ENCODE measurements around the gene CCDC137.
"Not testable (repeated sequence)": the region's sequence is repeated elsewhere in the genome, so short reads cannot be mapped to it uniquely, and the experiment has no call there.

CCDC137 gene

DNA sequence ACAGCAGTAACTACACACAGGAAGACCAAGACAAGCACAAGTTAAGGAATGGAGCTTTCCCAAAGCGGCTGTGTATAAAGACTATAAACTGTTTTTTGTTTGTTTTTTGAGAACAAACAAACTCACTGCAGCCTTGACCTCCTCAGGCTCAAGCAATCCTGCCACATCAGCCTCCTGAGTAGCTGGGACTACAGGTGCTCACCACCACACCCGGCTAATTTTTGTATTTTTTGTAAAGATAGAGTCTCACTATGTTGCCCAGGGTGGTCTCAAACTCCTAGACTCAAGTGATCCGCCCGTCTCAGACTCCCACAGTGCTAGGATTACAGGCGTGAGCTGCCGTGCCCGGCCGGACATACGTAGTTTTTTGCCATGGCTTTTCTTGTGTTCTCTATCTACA, 6.1 kb upstream of the CCDC137 start:
- Mint-ChIP-seq H3K9me3 (no peaks in the 10 kb centered on the region), H3K27ac (no peak overlapping the region), H3K27me3 (no peaks in the 10 kb centered on the region), H3K36me3 (no peaks in the 10 kb centered on the region), H3K4me1 (no peaks in the 10 kb centered on the region), H3K4me3 (no peak overlapping the region)
- no peak for ATAC-seq (ENCODE audit: low read depth)
- no peak for DNase-seq (ENCODE audit: low spot score in 2 of 2)

DNA sequence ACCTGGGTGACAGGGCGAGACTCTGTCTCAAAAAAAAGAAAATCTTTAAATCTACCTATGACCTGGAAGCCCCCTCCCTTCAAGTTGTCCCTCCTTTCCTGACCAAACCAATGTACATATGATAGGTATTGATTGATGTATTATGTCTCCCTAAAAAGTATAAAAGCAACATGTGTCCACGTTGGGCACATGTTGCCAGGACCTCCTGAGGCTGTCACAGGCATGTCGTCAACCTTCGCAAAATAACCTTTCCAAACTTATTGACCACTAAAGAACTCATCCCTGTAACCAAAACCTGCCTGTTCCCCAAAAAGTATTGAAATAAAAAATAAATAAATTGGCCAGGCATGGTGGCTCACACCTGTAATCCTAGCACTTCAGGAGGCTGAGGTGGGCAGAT, 4.5 kb upstream of the CCDC137 start:
- Mint-ChIP-seq H3K27me3 (no peaks in the 10 kb centered on the region), H3K4me1 (peaks cover 7% of the 10 kb centered on the region), H3K36me3 (no peaks in the 10 kb centered on the region), H3K4me3 (no peak overlapping the region), H3K9me3 (no peaks in the 10 kb centered on the region), H3K27ac (no peak overlapping the region)
- DNase-seq (ENCODE audit: low spot score in 2 of 2) (no peak), ATAC-seq (ENCODE audit: low read depth) (no peak)

DNA sequence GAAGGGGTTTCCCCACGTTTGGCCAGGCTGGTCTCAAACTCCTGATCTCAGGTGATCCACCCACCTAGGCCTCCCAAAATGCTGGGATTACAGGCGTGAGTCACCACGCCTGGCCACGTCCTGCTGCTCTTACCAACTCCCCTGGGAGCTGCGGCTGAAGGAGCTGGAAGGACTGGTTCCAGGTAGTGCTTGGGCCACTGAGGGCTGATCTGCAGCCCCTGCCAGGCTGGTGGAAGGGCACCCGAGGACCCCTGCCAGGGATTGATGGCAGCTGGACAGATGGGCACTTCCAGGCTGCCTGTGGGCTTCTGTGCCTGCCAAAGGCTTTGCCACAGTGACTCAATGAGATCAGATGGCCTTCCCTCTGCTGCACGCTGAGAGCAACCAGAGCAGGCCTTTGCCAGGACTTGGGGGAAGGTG, 2.5 kb upstream of the CCDC137 start:
- no peak overlapping the region for H3K27ac Mint-ChIP-seq
- H3K4me3 Mint-ChIP-seq = no peak overlapping the region
- H3K9me3 Mint-ChIP-seq = no peaks in the 10 kb centered on the region
- H3K27me3 Mint-ChIP-seq = no peaks in the 10 kb centered on the region
- H3K4me1 Mint-ChIP-seq = peaks cover 17% of the 10 kb centered on the region
- no peaks in the 10 kb centered on the region for H3K36me3 Mint-ChIP-seq
- DNase-seq (ENCODE audit: low spot score in 2 of 2) (no peak), ATAC-seq (ENCODE audit: low read depth) (no peak)

DNA sequence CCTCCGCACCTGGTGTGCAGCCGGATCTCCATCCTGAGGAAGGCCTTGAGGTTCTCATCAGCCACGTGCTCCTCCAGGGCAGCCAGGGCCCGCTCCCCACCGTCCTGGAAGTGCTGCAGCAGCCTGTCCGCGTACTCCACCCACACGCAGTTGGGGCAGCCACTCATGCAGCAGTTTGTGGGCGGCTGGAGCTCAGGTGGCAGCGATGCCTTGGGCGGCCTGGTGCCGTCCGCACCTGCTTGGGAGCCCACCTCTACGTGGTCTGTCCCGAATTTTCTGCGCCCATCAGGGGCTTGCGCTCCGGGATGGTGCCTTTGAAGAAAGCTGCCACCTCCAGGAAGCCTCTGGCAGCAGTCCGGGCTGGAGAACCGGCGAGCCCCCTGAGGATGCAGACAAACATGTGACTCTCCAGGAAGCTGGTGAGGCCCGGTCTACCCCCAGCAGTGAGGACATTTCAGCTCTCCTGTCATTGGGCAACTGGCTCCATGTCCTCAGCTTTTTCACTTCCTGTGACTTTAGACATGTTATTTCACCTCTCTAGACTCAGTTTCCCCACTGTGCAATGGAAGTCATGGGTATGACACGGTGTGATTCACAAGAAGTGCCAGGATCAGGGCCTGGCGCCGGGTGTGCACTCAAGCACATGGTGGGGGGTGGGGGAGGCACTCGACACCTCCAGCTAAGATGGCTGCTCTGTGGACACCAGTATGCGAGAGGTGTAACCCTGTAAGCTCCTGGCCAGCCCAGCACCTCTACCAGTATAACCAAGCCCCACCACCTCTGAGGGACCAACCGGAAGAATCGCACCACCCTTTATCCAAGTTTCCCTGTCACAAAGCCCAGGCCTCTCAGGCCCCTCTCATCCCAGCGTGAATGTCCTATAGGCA, 1.1 kb upstream of the CCDC137 start:
- peaks cover 17% of the 10 kb centered on the region for H3K4me1 Mint-ChIP-seq
- H3K27me3 Mint-ChIP-seq = no peaks in the 10 kb centered on the region
- DNase-seq (ENCODE audit: low spot score in 2 of 2) = no peak

GRCh38 chr17:81666092-81666341, 520 bp upstream of the CCDC137 start:
- H3K27ac Mint-ChIP-seq = peak overlapping the region; percentile 93
- H3K36me3 Mint-ChIP-seq = peaks cover 5% of the 10 kb centered on the region
- H3K9me3 Mint-ChIP-seq = no peaks in the 10 kb centered on the region
- no peaks in the 10 kb centered on the region for H3K27me3 Mint-ChIP-seq
- ATAC-seq (ENCODE audit: low read depth) (no peak), DNase-seq (ENCODE audit: low spot score in 2 of 2) (peak in 1 of 2 donors; percentile 21)
- H3K4me1 Mint-ChIP-seq = peaks cover 17% of the 10 kb centered on the region
- peak overlapping the region; percentile 93 for H3K4me3 Mint-ChIP-seq

More for the DNA sequence above, 1.1 kb upstream of the CCDC137 start:
- peak; percentile 28 for ATAC-seq (ENCODE audit: low read depth)
- peak overlapping the region; percentile 93 for H3K4me3 Mint-ChIP-seq
- H3K27ac Mint-ChIP-seq = peak overlapping the region; percentile 93
- no peaks in the 10 kb centered on the region for H3K9me3 Mint-ChIP-seq
- peaks cover 5% of the 10 kb centered on the region for H3K36me3 Mint-ChIP-seq

DNA sequence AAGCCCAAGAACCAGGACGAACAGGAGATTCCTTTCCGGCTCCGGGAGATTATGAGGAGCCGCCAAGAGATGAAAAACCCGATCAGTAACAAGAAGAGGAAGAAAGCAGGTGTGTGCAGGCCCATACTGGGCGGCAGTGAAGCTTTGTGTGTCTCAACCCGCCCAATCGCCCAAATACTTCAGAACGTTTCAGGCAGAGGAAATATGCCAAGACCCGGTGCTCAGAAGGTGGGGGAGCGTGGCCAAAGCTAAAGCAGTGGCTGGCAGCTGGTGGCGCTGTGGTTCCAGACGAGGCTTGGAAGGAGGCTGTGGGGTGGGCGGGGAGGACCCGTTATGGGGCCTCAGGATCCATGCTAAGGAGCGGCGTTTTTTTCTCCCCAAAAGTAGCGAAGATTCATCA, 1.2 kb downstream of the CCDC137 start:
- no peaks in the 10 kb centered on the region for H3K9me3 Mint-ChIP-seq
- H3K27me3 Mint-ChIP-seq = no peaks in the 10 kb centered on the region
- no peak for ATAC-seq (ENCODE audit: low read depth)
- peak overlapping the region; percentile 93 for H3K4me3 Mint-ChIP-seq
- H3K27ac Mint-ChIP-seq = peak overlapping the region; percentile 73
- H3K36me3 Mint-ChIP-seq = peaks cover 11% of the 10 kb centered on the region
- peaks cover 17% of the 10 kb centered on the region for H3K4me1 Mint-ChIP-seq
- DNase-seq (ENCODE audit: low spot score in 2 of 2) = no peak

DNA sequence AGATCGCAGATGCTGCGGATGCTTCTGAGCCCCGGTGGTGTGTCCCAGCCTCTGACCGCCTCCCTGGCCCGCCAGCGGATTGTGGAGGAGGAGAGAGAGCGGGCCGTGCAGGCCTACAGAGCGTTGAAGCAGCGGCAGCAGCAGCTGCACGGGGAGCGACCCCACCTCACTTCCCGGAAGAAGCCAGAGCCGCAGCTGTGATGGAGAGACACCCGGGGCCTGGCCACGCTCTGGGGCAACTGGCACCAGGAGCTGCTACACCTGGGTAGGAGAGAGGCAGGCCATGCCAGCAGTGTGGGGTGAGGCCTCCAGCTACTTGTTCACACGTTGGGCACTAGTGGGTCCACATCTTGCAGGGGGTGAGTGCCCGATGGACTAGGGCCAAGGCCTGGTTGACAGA, 6.0 kb downstream of the CCDC137 start:
- Mint-ChIP-seq H3K9me3 (no peaks in the 10 kb centered on the region), H3K36me3 (peaks cover 14% of the 10 kb centered on the region), H3K4me1 (peaks cover 15% of the 10 kb centered on the region), H3K27ac (no peak overlapping the region), H3K4me3 (no peak overlapping the region), H3K27me3 (no peaks in the 10 kb centered on the region)
- DNase-seq (ENCODE audit: low spot score in 2 of 2) = no peak
- ATAC-seq (ENCODE audit: low read depth) = no peak

DNA sequence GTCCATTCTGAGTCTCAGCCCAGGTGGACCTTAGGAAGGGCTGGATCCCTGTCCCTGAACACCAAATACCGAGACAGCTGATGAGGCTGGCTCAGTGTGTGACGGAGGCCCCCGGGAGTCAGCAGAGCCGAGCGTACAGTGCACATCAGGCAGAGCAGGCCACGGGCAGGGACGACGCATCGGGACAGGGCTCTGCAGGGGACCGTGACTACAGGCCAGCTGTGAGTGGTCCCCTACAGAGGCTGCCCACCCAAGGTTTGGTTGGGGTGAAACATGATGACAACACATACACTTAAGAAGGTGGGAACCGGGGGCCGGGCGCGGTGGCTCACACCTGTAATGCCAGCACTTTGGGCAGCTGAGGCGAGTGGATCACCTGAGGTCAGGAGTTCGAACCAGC, 6.4 kb downstream of the CCDC137 start:
- peaks cover 14% of the 10 kb centered on the region for H3K36me3 Mint-ChIP-seq
- no peak overlapping the region for H3K27ac Mint-ChIP-seq

GRCh38 chr17:81673561-81674258, 7.2 kb downstream of the CCDC137 start:
- no peak overlapping the region for H3K4me3 Mint-ChIP-seq
- no peak for ATAC-seq (ENCODE audit: low read depth)
- DNase-seq (ENCODE audit: low spot score in 2 of 2) = no peak
- H3K27me3 Mint-ChIP-seq = no peaks in the 10 kb centered on the region
- no peaks in the 10 kb centered on the region for H3K9me3 Mint-ChIP-seq
- peaks cover 6% of the 10 kb centered on the region for H3K4me1 Mint-ChIP-seq
- peaks cover 14% of the 10 kb centered on the region for H3K36me3 Mint-ChIP-seq
- H3K27ac Mint-ChIP-seq = no peak overlapping the region

More for the DNA sequence above, 6.4 kb downstream of the CCDC137 start:
- ATAC-seq (ENCODE audit: low read depth) (no peak), DNase-seq (ENCODE audit: low spot score in 2 of 2) (no peak)
- Mint-ChIP-seq H3K4me1 (peaks cover 11% of the 10 kb centered on the region), H3K9me3 (no peaks in the 10 kb centered on the region), H3K27me3 (no peaks in the 10 kb centered on the region), H3K4me3 (no peak overlapping the region)

DNA sequence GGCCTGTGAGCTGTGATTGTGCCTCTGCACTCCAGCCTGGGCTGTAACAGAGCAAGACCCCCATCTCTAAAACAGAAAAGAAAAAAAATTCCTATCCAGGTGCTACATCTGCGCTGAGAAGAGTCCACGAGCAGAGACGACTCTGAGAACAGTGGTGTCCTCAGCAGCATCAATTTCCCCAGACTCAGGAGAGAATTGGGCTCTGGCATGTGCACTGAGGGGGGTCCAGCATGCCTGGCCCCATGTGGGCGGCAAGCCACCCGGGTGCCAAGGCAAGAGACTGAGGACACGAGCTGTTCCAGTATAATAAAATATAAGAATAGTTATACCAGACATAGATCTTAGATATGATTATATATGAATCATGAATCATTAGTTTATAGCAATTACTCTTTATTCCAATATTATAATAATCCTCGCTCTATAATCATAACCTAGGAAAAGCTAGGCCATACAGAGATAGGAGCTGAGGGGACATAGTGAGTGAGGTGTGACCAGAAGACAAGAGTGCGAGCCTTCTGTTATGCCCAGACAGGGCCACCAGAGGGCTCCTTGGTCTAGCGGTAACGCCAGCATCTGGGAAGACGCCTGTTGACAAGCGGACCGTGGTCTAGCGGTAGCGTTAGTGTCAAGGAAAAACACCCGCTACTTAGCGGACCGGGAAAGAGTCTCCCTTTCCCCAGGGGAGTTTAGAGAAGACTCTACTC, 9.1 kb downstream of the CCDC137 start:
- H3K36me3 Mint-ChIP-seq; H3K27me3 Mint-ChIP-seq; H3K4me3 Mint-ChIP-seq; H3K27ac Mint-ChIP-seq; H3K9me3 Mint-ChIP-seq; ATAC-seq (ENCODE audit: low read depth); H3K4me1 Mint-ChIP-seq: not testable (repeated sequence)
- DNase-seq (ENCODE audit: low spot score in 2 of 2) = peak; percentile 20 to 30

DNA sequence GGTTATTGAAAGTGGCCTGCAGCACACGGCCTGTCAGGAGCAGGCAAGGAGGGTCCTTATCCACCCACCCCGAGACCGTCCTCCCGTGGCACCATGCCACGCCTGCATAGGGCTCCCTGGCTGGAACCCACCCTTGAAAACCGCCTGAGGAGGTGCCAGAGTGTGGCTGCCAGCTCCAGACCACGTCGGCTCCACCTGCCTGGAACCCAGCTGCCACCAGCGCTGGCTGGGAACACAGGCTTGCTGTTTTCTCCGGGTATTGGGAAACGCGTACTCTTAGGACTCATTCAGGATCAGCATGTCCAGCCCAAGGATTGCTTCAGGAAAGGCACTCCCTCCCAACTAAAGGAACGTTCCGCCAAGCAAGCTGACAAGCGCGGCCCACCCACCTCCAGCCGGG, 10.4 kb downstream of the CCDC137 start:
- no peak for DNase-seq (ENCODE audit: low spot score in 2 of 2)
- no peak overlapping the region for H3K27ac Mint-ChIP-seq
- H3K4me3 Mint-ChIP-seq = no peak overlapping the region
- no peak for ATAC-seq (ENCODE audit: low read depth)
- H3K36me3 Mint-ChIP-seq = peaks cover 7% of the 10 kb centered on the region
- no peaks in the 10 kb centered on the region for H3K9me3 Mint-ChIP-seq
- no peaks in the 10 kb centered on the region for H3K27me3 Mint-ChIP-seq
- peaks cover 6% of the 10 kb centered on the region for H3K4me1 Mint-ChIP-seq

DNA sequence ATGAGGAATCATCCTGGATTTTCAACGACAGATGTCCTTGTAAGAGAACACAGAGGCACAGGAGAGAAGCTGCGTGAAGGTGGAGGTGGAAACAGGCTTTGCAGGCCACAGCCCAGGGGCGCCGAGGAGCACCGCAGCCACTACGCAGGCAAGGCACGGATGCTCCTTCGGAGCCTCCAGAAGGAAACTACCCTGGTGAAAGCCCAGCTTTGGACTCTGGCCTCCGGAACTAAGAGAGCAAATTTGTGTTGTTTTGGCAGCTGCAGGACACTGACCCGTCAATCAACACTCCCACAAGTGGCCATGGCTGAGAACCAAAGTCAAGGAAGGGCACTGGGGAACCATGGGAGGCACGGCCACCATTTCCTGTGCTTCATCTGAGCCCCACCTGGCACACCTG, 13.6 kb downstream of the CCDC137 start:
- no peaks in the 10 kb centered on the region for H3K27me3 Mint-ChIP-seq
- ATAC-seq (ENCODE audit: low read depth) = no peak
- no peak for DNase-seq (ENCODE audit: low spot score in 2 of 2)
- H3K27ac Mint-ChIP-seq = no peak overlapping the region
- no peaks in the 10 kb centered on the region for H3K36me3 Mint-ChIP-seq
- H3K4me3 Mint-ChIP-seq = no peak overlapping the region
- H3K9me3 Mint-ChIP-seq = no peaks in the 10 kb centered on the region
- peaks cover 16% of the 10 kb centered on the region for H3K4me1 Mint-ChIP-seq

- Mint-ChIP-seq H3K27ac (no peak overlapping the region), H3K4me1 (peaks cover 19% of the 10 kb centered on the region), H3K9me3 (no peaks in the 10 kb centered on the region), H3K36me3 (peaks cover 3% of the 10 kb centered on the region), H3K27me3 (no peaks in the 10 kb centered on the region), H3K4me3 (peak overlapping the region; percentile 27)
- no peak for ATAC-seq (ENCODE audit: low read depth)
- no peak for DNase-seq (ENCODE audit: low spot score in 2 of 2)
Observed at GRCh38 chr17:81681672-81682071, 15.1 kb downstream of the CCDC137 start.

DNA sequence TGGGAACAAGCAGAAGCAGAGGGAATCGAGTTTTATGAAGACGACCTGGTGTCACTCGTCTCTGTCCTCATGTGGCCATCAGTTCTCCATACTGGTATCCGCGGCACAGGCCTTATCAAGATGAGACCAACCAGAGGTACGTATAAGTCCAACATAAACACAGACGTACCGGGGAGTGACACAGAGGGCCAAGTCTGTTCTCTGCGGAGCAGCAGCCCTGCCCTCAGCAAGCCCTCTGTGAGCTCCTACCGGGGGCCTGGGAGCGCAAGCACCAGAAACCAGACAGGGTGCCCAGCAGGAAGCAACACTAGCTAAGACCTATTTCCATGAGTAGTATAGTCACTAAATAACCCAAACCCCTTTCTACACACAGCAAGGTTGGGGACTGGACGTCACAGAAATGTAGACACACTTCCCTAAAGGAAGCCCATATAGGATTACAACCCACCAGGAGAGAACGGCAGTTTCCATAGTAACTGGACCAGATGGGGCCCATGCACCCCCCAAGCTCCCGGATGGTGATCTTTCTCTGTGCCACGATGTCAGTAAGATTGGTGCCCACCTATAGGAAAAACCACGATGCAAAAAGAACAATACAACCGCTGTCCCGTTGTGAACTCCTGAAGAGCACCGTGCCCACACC, 16.1 kb downstream of the CCDC137 start:
- H3K4me3 Mint-ChIP-seq = peak overlapping the region; percentile 94
- H3K27me3 Mint-ChIP-seq = no peaks in the 10 kb centered on the region
- no peak for ATAC-seq (ENCODE audit: low read depth)
- H3K36me3 Mint-ChIP-seq = peaks cover 12% of the 10 kb centered on the region
- H3K27ac Mint-ChIP-seq = peak overlapping the region; percentile 56
- H3K4me1 Mint-ChIP-seq = peaks cover 22% of the 10 kb centered on the region
- DNase-seq (ENCODE audit: low spot score in 2 of 2) = no peak
- H3K9me3 Mint-ChIP-seq = no peaks in the 10 kb centered on the region

Measured in memory B cell (primary cell).